ENCODE measurements around the gene DHX16.

Gene DHX16

GRCh38 chr6:30646450-30647241, 26.2 kb downstream of the DHX16 start, which contains the start of gene C6orf136:
TSS of gene C6orf136 (plus strand) at chr6:30647133. CDS start at chr6:30647232, 99 bp downstream.
- H3K27ac Mint-ChIP-seq, result peak within 1 kb of the TSS; percentile 92
- H3K27me3 Mint-ChIP-seq (ENCODE audit: low read depth), result no peaks in the 10 kb centered on the region
- H3K36me3 Mint-ChIP-seq (ENCODE audit: low read depth), result peaks cover 7% of the 10 kb centered on the region
- peak; percentile 91 for DNase-seq (ENCODE audit: low spot score)
- H3K9me3 Mint-ChIP-seq, result no peaks in the 10 kb centered on the region
- H3K4me1 Mint-ChIP-seq (ENCODE audit: low read depth), result peaks cover 24% of the 10 kb centered on the region
- peak within 1 kb of the TSS; percentile 93 for H3K4me3 Mint-ChIP-seq

GRCh38 chr6:30645989-30646388, 26.8 kb downstream of the DHX16 start:
- DNase-seq (ENCODE audit: low spot score), result no peak
- Mint-ChIP-seq H3K27me3 (ENCODE audit: low read depth) (no peaks in the 10 kb centered on the region), H3K4me3 (peak overlapping the region; percentile 93), H3K27ac (peak overlapping the region; percentile 19), H3K36me3 (ENCODE audit: low read depth) (peaks cover 5% of the 10 kb centered on the region), H3K4me1 (ENCODE audit: low read depth) (peaks cover 29% of the 10 kb centered on the region), H3K9me3 (no peaks in the 10 kb centered on the region)

DNA sequence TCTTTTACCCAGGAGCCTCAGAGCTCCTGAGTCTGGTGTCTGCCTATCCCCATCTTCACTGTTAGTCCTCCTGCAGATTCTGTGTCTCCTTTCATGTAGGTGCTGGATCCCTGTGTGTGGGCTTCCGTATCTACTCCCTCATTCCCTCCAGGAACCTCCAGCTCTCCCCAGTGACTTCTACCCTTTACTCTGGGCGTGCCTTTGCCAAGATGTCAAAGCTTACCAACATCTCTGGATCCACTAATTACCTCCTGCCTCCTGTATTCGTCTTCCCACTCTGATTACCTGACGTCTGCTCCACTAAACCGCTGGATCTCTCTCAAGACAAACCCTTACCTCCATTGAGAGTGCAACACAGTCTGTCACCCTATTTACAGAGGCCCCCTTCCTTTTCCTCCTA, 28.0 kb downstream of the DHX16 start:
- Mint-ChIP-seq H3K4me3 (no peak overlapping the region), H3K27me3 (ENCODE audit: low read depth) (no peaks in the 10 kb centered on the region), H3K9me3 (no peaks in the 10 kb centered on the region), H3K4me1 (ENCODE audit: low read depth) (peaks cover 30% of the 10 kb centered on the region), H3K36me3 (ENCODE audit: low read depth) (peaks cover 7% of the 10 kb centered on the region), H3K27ac (no peak overlapping the region)
- no peak for DNase-seq (ENCODE audit: low spot score)

GRCh38 chr6:30643656-30644055, 29.1 kb downstream of the DHX16 start:
- no peak for DNase-seq (ENCODE audit: low spot score)
- Mint-ChIP-seq H3K4me3 (no peak overlapping the region), H3K4me1 (ENCODE audit: low read depth) (peaks cover 30% of the 10 kb centered on the region), H3K27ac (no peak overlapping the region), H3K36me3 (ENCODE audit: low read depth) (peaks cover 7% of the 10 kb centered on the region), H3K27me3 (ENCODE audit: low read depth) (no peaks in the 10 kb centered on the region), H3K9me3 (no peaks in the 10 kb centered on the region)

GRCh38 chr6:30641048-30641447, 31.8 kb downstream of the DHX16 start:
- peaks cover 17% of the 10 kb centered on the region for H3K4me1 Mint-ChIP-seq (ENCODE audit: low read depth)
- H3K9me3 Mint-ChIP-seq, result no peaks in the 10 kb centered on the region
- peaks cover 6% of the 10 kb centered on the region for H3K36me3 Mint-ChIP-seq (ENCODE audit: low read depth)
- no peak for DNase-seq (ENCODE audit: low spot score)
- peak overlapping the region; percentile 71 for H3K27ac Mint-ChIP-seq
- H3K4me3 Mint-ChIP-seq, result no peak overlapping the region
- no peaks in the 10 kb centered on the region for H3K27me3 Mint-ChIP-seq (ENCODE audit: low read depth)

DNA sequence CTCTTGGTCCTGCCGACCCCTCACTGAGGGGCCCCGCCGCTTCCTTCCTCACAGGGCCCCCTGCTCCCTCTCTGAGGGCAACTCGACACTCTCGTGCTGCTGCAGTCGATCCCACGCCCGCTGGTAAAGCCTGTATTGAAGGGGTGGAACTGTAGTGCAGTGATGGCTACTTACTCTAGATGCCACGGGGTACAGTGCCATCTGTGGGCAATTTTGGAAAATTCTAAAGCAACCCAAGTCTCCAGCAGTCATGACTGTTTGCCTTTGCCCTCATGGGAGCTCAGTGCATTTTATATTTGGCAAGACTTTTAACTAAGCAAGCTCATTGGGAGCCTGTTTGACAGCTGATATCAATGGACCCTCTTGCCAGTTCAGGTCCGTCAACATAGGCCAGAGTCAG, 32.3 kb downstream of the DHX16 start:
- no peak for DNase-seq (ENCODE audit: low spot score)
- H3K27ac Mint-ChIP-seq, result no peak overlapping the region

DNA sequence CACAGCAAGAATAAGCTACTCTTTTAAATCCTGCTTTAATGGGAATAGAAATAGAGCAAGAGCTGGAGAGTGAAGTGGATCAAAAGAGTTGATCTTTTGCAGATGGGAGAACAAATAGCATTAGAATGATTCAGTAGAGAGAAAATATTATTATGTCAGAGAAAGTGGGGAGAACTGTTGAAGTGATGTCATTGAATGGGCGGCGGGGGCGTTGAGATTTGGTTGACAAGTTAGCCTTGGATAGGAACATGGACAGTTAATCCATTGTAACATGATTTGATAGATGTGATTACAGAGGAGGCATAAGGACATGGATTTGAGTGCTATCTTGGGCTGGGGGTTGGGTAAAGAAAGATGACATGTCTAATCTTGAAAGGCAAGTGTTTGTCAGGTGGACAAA, 37.0 kb downstream of the DHX16 start:
- Mint-ChIP-seq H3K4me3 (no peak overlapping the region), H3K36me3 (ENCODE audit: low read depth) (peaks cover 21% of the 10 kb centered on the region), H3K27me3 (ENCODE audit: low read depth) (no peaks in the 10 kb centered on the region), H3K27ac (no peak overlapping the region), H3K9me3 (no peaks in the 10 kb centered on the region), H3K4me1 (ENCODE audit: low read depth) (peaks cover 1% of the 10 kb centered on the region)
- DNase-seq (ENCODE audit: low spot score), result no peak

More for the DNA sequence above, 32.3 kb downstream of the DHX16 start:
- H3K36me3 Mint-ChIP-seq (ENCODE audit: low read depth), result peaks cover 5% of the 10 kb centered on the region
- no peaks in the 10 kb centered on the region for H3K27me3 Mint-ChIP-seq (ENCODE audit: low read depth)
- H3K4me3 Mint-ChIP-seq, result no peak overlapping the region
- peaks cover 11% of the 10 kb centered on the region for H3K4me1 Mint-ChIP-seq (ENCODE audit: low read depth)
- H3K9me3 Mint-ChIP-seq, result no peaks in the 10 kb centered on the region

GRCh38 chr6:30626484-30627366, 46.1 kb downstream of the DHX16 start, which contains the start of gene ATAT1:
TSS of gene ATAT1 (plus strand) at chr6:30626874.
- DNase-seq (ENCODE audit: low spot score), result peak; percentile 84

GRCh38 chr6:30625511-30625910, 47.3 kb downstream of the DHX16 start:
- DNase-seq (ENCODE audit: low spot score), result no peak
- Mint-ChIP-seq H3K36me3 (ENCODE audit: low read depth) (peaks cover 45% of the 10 kb centered on the region), H3K27me3 (ENCODE audit: low read depth) (no peaks in the 10 kb centered on the region), H3K4me3 (peak overlapping the region; percentile 98), H3K27ac (peak overlapping the region; percentile 99), H3K4me1 (ENCODE audit: low read depth) (peaks cover 22% of the 10 kb centered on the region), H3K9me3 (no peaks in the 10 kb centered on the region)

More at GRCh38 chr6:30626484-30627366, 46.1 kb downstream of the DHX16 start, which contains the start of gene ATAT1:
- Mint-ChIP-seq H3K27me3 (ENCODE audit: low read depth) (no peaks in the 10 kb centered on the region), H3K9me3 (no peaks in the 10 kb centered on the region), H3K4me1 (ENCODE audit: low read depth) (peaks cover 22% of the 10 kb centered on the region), H3K4me3 (peak within 1 kb of the TSS; percentile 98), H3K36me3 (ENCODE audit: low read depth) (peaks cover 47% of the 10 kb centered on the region), H3K27ac (peak within 1 kb of the TSS; percentile 99)

DNA sequence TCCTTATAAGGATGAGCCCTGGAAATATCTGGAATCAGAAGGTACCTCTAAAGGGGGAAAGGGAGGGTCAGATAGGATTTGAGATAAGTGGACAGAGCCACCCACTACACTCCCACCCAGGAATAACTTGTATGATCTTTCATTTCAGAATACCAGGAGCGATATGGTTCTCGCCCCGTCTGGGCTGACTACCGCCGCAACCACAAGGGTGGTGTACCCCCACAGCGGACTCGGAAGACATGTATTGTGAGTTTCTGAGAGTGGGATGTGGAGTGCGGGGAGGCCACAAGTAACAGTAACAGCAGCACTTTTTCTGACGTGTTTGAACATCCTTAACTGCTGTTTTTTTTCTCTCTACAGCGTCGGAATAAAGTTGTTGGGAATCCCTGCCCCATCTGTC, 53.2 kb downstream of the DHX16 start:
- DNase-seq (ENCODE audit: low spot score), result no peak
- Mint-ChIP-seq H3K9me3 (no peaks in the 10 kb centered on the region), H3K4me1 (ENCODE audit: low read depth) (peaks cover 15% of the 10 kb centered on the region), H3K4me3 (peak overlapping the region; percentile 91), H3K36me3 (ENCODE audit: low read depth) (peaks cover 50% of the 10 kb centered on the region), H3K27ac (peak overlapping the region; percentile 97), H3K27me3 (ENCODE audit: low read depth) (peaks cover 5% of the 10 kb centered on the region)

DNA sequence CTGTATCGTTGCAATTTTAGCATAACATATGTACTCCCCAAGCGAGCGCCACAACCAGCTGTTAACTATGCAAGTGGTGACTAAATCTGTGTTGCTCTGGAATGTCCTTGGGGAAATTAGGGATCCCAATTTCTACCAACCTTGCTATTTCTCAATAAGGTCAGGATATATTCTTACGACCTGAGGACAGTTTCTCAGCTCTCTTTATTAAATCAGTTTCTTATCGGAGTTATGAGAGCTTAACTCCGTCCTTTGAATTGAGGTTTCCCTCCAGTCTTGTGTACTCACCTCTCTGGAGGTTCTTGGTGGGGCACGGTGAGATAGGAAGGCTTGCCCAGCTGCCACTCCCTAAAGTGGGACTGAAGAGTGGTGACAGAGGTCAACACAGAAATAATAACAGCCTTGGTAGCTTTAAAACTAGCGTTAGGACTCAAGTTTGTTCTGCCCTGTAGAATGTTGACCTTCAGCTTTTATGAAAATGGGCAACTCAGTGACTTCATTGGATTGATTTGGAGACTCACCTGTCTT, 54.5 kb downstream of the DHX16 start:
- H3K27me3 Mint-ChIP-seq (ENCODE audit: low read depth), result peaks cover 5% of the 10 kb centered on the region
- H3K9me3 Mint-ChIP-seq, result no peaks in the 10 kb centered on the region
- DNase-seq (ENCODE audit: low spot score), result no peak
- peak overlapping the region; percentile 97 for H3K27ac Mint-ChIP-seq
- H3K36me3 Mint-ChIP-seq (ENCODE audit: low read depth), result peaks cover 58% of the 10 kb centered on the region
- peaks cover 25% of the 10 kb centered on the region for H3K4me1 Mint-ChIP-seq (ENCODE audit: low read depth)
- peak overlapping the region; percentile 91 for H3K4me3 Mint-ChIP-seq

DNA sequence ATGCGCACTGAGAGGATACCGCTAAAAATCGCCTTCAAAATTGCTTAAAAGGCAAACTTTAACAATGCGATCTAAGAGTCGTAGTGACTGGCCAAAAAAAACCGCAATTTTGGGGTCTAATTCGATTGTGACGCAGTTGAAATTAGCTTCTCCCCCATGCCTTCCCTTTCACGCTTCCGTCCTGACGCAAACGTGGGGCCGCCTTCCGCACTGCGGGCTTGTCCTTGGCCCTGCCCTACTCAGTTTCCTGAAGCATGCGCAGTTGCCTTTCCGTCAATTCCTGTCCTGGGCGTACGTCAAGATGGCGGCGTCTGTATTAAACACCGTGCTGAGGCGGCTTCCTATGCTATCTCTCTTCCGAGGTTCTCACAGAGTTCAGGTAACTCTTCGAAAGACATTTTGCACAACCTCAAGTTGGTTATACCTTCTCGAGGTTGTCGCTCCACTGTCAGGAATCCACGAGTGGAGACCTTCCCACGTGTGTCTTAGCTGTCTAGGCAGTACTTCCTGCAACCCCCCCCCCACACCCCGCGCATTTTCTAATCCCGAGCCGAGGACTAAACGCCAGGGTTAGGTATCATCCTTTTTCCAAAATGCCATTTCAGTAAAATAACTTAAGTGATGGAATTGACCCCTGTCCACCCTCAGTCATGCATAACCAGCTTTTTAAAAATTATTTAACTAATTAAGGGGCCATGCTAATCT, 55.1 kb downstream of the DHX16 start, which contains the start of gene MRPS18B:
Gene MRPS18B (plus strand): TSS at position 276 of the 705 bp plus-strand sequence. CDS start 26 bp downstream, at position 302.
- Mint-ChIP-seq H3K4me3 (peak within 1 kb of the TSS; percentile 91), H3K9me3 (no peaks in the 10 kb centered on the region), H3K4me1 (ENCODE audit: low read depth) (peaks cover 27% of the 10 kb centered on the region), H3K27ac (peak within 1 kb of the TSS; percentile 97), H3K36me3 (ENCODE audit: low read depth) (peaks cover 58% of the 10 kb centered on the region), H3K27me3 (ENCODE audit: low read depth) (peaks cover 5% of the 10 kb centered on the region)
- DNase-seq (ENCODE audit: low spot score), result peak; percentile 96
